Measurements from ENCODE around the gene TNIP2.
A peak's percentile ranks its signal among the peaks of the same experiment; 100 is the strongest.

TNIP2 gene

GRCh38 chr4:2755821-2756690 lies at the start of gene TNIP2:
TSS of gene TNIP2 (minus strand) at chr4:2756336. CDS start at chr4:2756289, 47 bp downstream.
- DNase-seq = peak; percentile 75

GRCh38 chr4:2804973-2805501 lies 48.9 kb upstream of the TNIP2 start:
- DNase-seq = no peak

- DNase-seq = no peak
Observed at GRCh38 chr4:2804449-2804972, 48.4 kb upstream of the TNIP2 start.

GRCh38 chr4:2803624-2804448 lies 47.7 kb upstream of the TNIP2 start:
- DNase-seq = no peak

GRCh38 chr4:2802618-2803531 lies 46.7 kb upstream of the TNIP2 start:
- no peak for DNase-seq

GRCh38 chr4:2800691-2801596 lies 44.8 kb upstream of the TNIP2 start:
- DNase-seq = no peak

- DNase-seq = no peak
Observed at GRCh38 chr4:2799971-2800690, 44.0 kb upstream of the TNIP2 start.

GRCh38 chr4:2799224-2799911 lies 43.2 kb upstream of the TNIP2 start:
- DNase-seq = no peak

GRCh38 chr4:2798399-2799223 lies 42.5 kb upstream of the TNIP2 start:
- DNase-seq = peak; percentile 60

- peak; percentile 65 for DNase-seq
Observed at GRCh38 chr4:2797545-2798305, 41.6 kb upstream of the TNIP2 start.

- peak; percentile 0 for DNase-seq
Observed at GRCh38 chr4:2796849-2797544, 40.9 kb upstream of the TNIP2 start.

- peak; percentile 1 for DNase-seq
Observed at GRCh38 chr4:2795893-2796848, 40.0 kb upstream of the TNIP2 start.

- DNase-seq = no peak
Observed at GRCh38 chr4:2795300-2795892, 39.3 kb upstream of the TNIP2 start.

GRCh38 chr4:2794486-2795299 lies 38.6 kb upstream of the TNIP2 start:
- no peak for DNase-seq
